Middle frontal gyrus (tissue), 1 donor: ENCODE results near the gene ERBIN.

Experiments
- DNase-seq: peaks from one replicate; pipeline ENCODE4 v3.0.0-alpha.2; 2015; ENCODE audit warnings: low spot score; ENCODE audit errors: extremely low spot score

Gene ERBIN

GRCh38 chr5:66122379-66123034 is 196.1 kb downstream of the ERBIN start:
- no peak for DNase-seq

- DNase-seq, result no peak
Observed at GRCh38 chr5:66129144-66129543, 202.8 kb downstream of the ERBIN start.

GRCh38 chr5:66130493-66130892 is 204.1 kb downstream of the ERBIN start:
- DNase-seq, result no peak
